DND-41 (cell line): ENCODE measurements around the gene SNX19.

Experiments used
- ATAC-seq: fragments of 200-7000 bp; cut with Tn5 transposase; 3 replicates; pipeline ENCODE4 v1.9.1; 2021; ENCODE audit warnings: low read depth; ENCODE audit not compliant: insufficient read depth
- DNase-seq: peaks from one replicate; pipeline ENCODE4 v3.0.0-alpha.2; 2020
- H2AFZ ChIP-seq: 2 replicates; pipeline ENCODE4 v1.6.0; 2012; ENCODE audit warnings: low read depth, low read length
- H3K27ac ChIP-seq: 2 replicates; pipeline ENCODE4 v1.5.1; 2012; ENCODE audit warnings: low read length, inconsistent platforms
- H3K27me3 ChIP-seq: fragments of 200-600 bp; sonication (generic); 2 replicates; pipeline ENCODE4 v1.6.0; 2012; ENCODE audit warnings: low read length, mild to moderate bottlenecking, inconsistent platforms; ENCODE audit not compliant: insufficient read depth, poor library complexity
- H3K36me3 ChIP-seq: 2 replicates; pipeline ENCODE4 v1.5.1; 2012; ENCODE audit warnings: low read length, inconsistent platforms; ENCODE audit not compliant: insufficient read depth
- H3K4me1 ChIP-seq: 2 replicates; pipeline ENCODE4 v1.5.1; 2012; ENCODE audit warnings: mild to moderate bottlenecking, low read length; ENCODE audit not compliant: insufficient read depth
- H3K4me2 ChIP-seq: 2 replicates; pipeline ENCODE4 v1.6.0; 2012; ENCODE audit warnings: mild to moderate bottlenecking, moderate library complexity, low read length, inconsistent platforms; ENCODE audit not compliant: insufficient read depth
- H3K4me3 ChIP-seq, 2 experiments: fragments of 200-600 bp in 1 of 2; shearing (Covaris generic) in 1 of 2; 2 replicates each; pipeline ENCODE4 v1.5.1; 2012 to 2016; ENCODE audit warnings: inconsistent platforms in 2 of 2, low read length in 2 of 2, mild to moderate bottlenecking in 2 of 2, low read depth in 1 of 2, moderate library complexity in 1 of 2
- H3K79me2 ChIP-seq: 2 replicates; pipeline ENCODE4 v1.6.0; 2012; ENCODE audit warnings: low read length, inconsistent platforms; ENCODE audit not compliant: insufficient read depth
- H3K9ac ChIP-seq: 2 replicates; pipeline ENCODE4 v1.6.0; 2012; ENCODE audit warnings: low read depth, mild to moderate bottlenecking, inconsistent platforms, low read length, moderate library complexity
- H3K9me3 ChIP-seq: 2 replicates; pipeline ENCODE4 v1.5.1; 2012; ENCODE audit warnings: low read length, moderate library complexity, mild to moderate bottlenecking, inconsistent platforms; ENCODE audit not compliant: insufficient read depth, severe bottlenecking
- H4K20me1 ChIP-seq: 2 replicates; pipeline ENCODE4 v1.6.0; 2012; ENCODE audit warnings: low read length; ENCODE audit not compliant: insufficient read depth
- CTCF ChIP-seq: IDR thresholded peaks from 2 replicates; pipeline ENCODE4 v1.5.1; 2012; ENCODE audit warnings: borderline replicate concordance, low read length, moderate library complexity, mild to moderate bottlenecking; ENCODE audit not compliant: poor library complexity, severe bottlenecking; ENCODE audit errors: extremely low read depth
- EZH2 ChIP-seq: IDR thresholded peaks from 3 replicates; pipeline ENCODE4 v1.6.1; 2012; ENCODE audit warnings: borderline replicate concordance, low read depth, mild to moderate bottlenecking, moderate library complexity, low read length, inconsistent platforms; ENCODE audit not compliant: severe bottlenecking

SNX19 gene

DNA sequence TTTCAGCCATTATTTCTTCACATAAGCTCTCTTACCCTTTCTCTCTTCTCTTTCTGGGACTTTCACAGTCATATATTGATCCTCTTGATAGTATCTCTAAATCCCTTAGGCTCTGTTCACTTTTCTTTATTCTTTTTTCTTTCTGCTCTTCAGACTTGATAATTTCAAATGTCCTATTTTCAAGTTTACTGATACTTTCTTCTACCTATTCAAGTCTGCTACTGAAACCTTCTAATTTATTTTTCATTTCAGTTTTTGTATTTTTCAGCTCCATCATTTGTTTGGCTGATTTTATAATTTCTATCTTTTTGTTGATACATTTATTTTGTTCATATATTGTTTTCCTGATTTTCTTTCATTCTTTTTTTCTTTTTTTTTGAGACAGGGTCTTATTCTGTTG is 79.1 kb downstream of the SNX19 start:
- Histone ChIP-seq H3K9ac (no peak overlapping the region), H3K36me3 (no peaks in the 10 kb centered on the region), H3K27ac (no peak overlapping the region), H3K79me2 (no peaks in the 10 kb centered on the region), H4K20me1 (no peaks in the 10 kb centered on the region), H3K27me3 (peaks cover 5% of the 10 kb centered on the region), H3K9me3 (no peaks in the 10 kb centered on the region), H3K4me3 (no peak overlapping the region), H3K4me1 (no peaks in the 10 kb centered on the region), H3K4me2 (no peak overlapping the region), H2AFZ (no peak overlapping the region)
- TF ChIP-seq EZH2 (no peak), CTCF (no peak)
- ATAC-seq, result no peak
- no peak for DNase-seq

DNA sequence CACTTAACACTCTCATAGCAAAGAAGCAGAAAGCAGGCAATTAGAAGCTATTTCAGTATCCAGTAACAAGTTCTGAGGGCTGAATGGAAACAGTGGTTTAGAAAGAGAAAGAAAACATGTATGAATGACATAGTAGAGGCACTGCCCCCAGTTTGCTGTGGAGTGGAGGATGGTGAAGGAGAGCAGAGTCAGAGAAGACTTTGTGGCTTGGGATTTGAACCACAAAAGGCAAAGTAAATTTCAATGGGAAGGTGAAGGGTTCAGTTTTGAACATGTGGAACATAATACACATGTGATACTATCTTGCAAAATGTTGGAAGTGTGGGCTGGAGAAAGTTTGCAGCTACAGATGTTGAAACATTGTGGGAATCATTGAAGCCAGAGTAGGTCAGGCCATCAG is 81.4 kb downstream of the SNX19 start:
- Histone ChIP-seq H3K27me3 (peaks cover 5% of the 10 kb centered on the region), H3K4me1 (no peaks in the 10 kb centered on the region), H3K36me3 (no peaks in the 10 kb centered on the region), H3K79me2 (no peaks in the 10 kb centered on the region), H3K4me2 (no peak overlapping the region), H3K9ac (no peak overlapping the region), H3K9me3 (no peaks in the 10 kb centered on the region), H3K4me3 (no peak overlapping the region), H3K27ac (no peak overlapping the region), H4K20me1 (no peaks in the 10 kb centered on the region), H2AFZ (no peak overlapping the region)
- ATAC-seq, result no peak
- no peak for DNase-seq
- TF ChIP-seq EZH2, result no peak

DNA sequence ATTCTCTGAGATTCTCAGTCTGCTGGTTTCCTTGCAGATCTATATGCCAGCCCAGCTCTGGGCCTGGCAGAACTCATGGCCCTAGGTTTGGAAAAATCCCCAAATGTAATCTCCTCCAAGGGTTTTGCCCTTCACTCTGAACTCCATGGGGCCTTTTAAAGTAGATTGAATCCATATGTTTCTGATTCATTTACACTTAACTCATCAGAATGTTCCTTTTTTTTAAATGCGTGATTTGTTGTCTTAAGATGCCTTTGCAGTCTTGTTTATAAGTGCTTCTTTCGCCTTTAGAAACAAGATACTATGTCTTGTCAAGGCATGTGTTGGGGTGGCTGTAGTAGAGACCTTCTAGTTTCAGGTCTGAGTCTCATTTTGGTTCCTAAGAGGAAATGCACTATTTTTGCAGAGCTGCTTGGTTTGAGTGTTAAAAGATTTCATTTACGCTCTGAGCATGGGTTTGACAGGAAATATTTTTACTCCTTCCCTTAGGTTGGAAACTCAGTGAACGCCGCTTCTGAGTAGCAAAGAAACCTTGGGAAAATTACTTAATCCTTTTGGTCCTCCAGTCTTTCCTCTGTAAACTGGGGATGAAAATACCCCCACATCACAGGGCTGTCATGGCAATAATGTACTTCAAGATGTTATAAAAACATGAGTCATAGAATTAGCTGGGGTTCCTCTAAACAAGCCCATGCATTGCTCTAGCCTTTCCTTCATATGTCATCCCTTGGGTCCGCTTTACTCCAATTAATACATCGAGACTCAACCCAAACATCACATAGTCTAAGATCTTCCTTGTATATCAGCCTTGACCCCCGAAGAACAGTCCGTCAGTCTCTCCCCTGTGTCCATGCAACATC is 83.5 kb downstream of the SNX19 start:
- H3K36me3 ChIP-seq, result no peaks in the 10 kb centered on the region
- no peak overlapping the region for H3K9ac ChIP-seq
- no peak for DNase-seq
- H3K79me2 ChIP-seq, result no peaks in the 10 kb centered on the region
- peaks cover 5% of the 10 kb centered on the region for H3K27me3 ChIP-seq
- H3K4me2 ChIP-seq, result no peak overlapping the region
- H3K9me3 ChIP-seq, result no peaks in the 10 kb centered on the region
- no peaks in the 10 kb centered on the region for H4K20me1 ChIP-seq
- no peak for ATAC-seq
- H3K4me3 ChIP-seq, result no peak overlapping the region
- H3K27ac ChIP-seq, result no peak overlapping the region
- H2AFZ ChIP-seq, result no peak overlapping the region
- TF ChIP-seq CTCF, result no peak
- no peak for TF ChIP-seq EZH2
- H3K4me1 ChIP-seq, result no peaks in the 10 kb centered on the region

DNA sequence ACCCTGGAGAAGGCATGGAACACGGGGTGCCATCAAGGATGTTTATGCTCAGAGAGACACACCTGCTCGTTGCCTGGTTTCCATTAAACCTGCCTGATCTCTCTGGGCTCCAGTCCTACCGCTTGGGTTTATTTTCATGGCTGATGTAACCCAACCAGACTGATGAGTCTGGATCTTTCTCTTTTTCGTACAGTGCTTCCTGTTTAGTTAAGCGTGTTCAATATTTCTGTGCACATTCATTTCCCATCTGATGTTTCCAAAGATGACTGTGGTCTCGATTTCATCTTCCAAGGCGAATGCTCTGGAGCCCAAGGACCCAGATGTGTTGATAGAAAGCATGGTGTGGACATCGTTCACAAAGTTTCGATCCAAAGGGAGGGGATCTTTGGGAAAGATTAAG is 84.3 kb downstream of the SNX19 start:
- ATAC-seq (no peak), DNase-seq (no peak)
- no peak overlapping the region for H2AFZ ChIP-seq
- H4K20me1 ChIP-seq, result no peaks in the 10 kb centered on the region
- H3K4me3 ChIP-seq, result no peak overlapping the region
- TF ChIP-seq EZH2 (no peak), CTCF (no peak)
- H3K79me2 ChIP-seq, result no peaks in the 10 kb centered on the region
- H3K27me3 ChIP-seq, result peaks cover 4% of the 10 kb centered on the region
- H3K4me1 ChIP-seq, result no peaks in the 10 kb centered on the region
- no peaks in the 10 kb centered on the region for H3K36me3 ChIP-seq
- H3K9ac ChIP-seq, result no peak overlapping the region
- no peak overlapping the region for H3K27ac ChIP-seq
- H3K9me3 ChIP-seq, result no peaks in the 10 kb centered on the region
- H3K4me2 ChIP-seq, result no peak overlapping the region
